Measurements from ENCODE around the gene GPATCH2L.
A peak's percentile ranks its signal among the peaks of the same experiment; 100 is the strongest.

GPATCH2L gene

GRCh38 chr14:76154539-76155126 is 2.9 kb downstream of the GPATCH2L start:
- H3K4me3 ChIP-seq (ENCODE audit: severe bottlenecking), result no peak overlapping the region
- H3K9me3 ChIP-seq (ENCODE audit: severe bottlenecking), result no peaks in the 10 kb centered on the region
- no peak overlapping the region for H3K27ac ChIP-seq (ENCODE audit: poor library complexity, severe bottlenecking)
- peaks cover 31% of the 10 kb centered on the region for H3K4me1 ChIP-seq (ENCODE audit: insufficient read depth, poor library complexity, severe bottlenecking)
- DNase-seq (ENCODE audit: low spot score), result no peak
- no peak for TF ChIP-seq CTCF (IDR thresholded peaks at IDR 0.05; ENCODE audit: poor library complexity, severe bottlenecking)
- no peak for ATAC-seq (ENCODE audit: low read depth)
- no peaks in the 10 kb centered on the region for H3K27me3 ChIP-seq (ENCODE audit: insufficient read depth, poor library complexity, severe bottlenecking)
- H3K36me3 ChIP-seq (ENCODE audit: low read depth), result peaks cover 65% of the 10 kb centered on the region

GRCh38 chr14:76163668-76164363 is 12.1 kb downstream of the GPATCH2L start:
- ATAC-seq (ENCODE audit: low read depth) (no peak), DNase-seq (ENCODE audit: low spot score) (no peak)
- TF ChIP-seq CTCF (IDR thresholded peaks at IDR 0.05; ENCODE audit: poor library complexity, severe bottlenecking), result no peak
- H3K27me3 ChIP-seq (ENCODE audit: insufficient read depth, poor library complexity, severe bottlenecking), result no peaks in the 10 kb centered on the region
- H3K36me3 ChIP-seq (ENCODE audit: low read depth), result peaks cover 85% of the 10 kb centered on the region
- no peaks in the 10 kb centered on the region for H3K4me1 ChIP-seq (ENCODE audit: insufficient read depth, poor library complexity, severe bottlenecking)
- H3K9me3 ChIP-seq (ENCODE audit: severe bottlenecking), result no peaks in the 10 kb centered on the region
- H3K4me3 ChIP-seq (ENCODE audit: severe bottlenecking), result no peak overlapping the region
- H3K27ac ChIP-seq (ENCODE audit: poor library complexity, severe bottlenecking), result no peak overlapping the region

- Histone ChIP-seq H3K9me3 (ENCODE audit: severe bottlenecking) (no peaks in the 10 kb centered on the region), H3K4me1 (ENCODE audit: insufficient read depth, poor library complexity, severe bottlenecking) (no peaks in the 10 kb centered on the region), H3K27ac (ENCODE audit: poor library complexity, severe bottlenecking) (no peak overlapping the region), H3K27me3 (ENCODE audit: insufficient read depth, poor library complexity, severe bottlenecking) (no peaks in the 10 kb centered on the region), H3K36me3 (ENCODE audit: low read depth) (peaks cover 88% of the 10 kb centered on the region), H3K4me3 (ENCODE audit: severe bottlenecking) (no peak overlapping the region)
- ATAC-seq (ENCODE audit: low read depth), result peak; percentile 49; the same call in 1 of the 3 replicates
- no peak for DNase-seq (ENCODE audit: low spot score)
- no peak for TF ChIP-seq CTCF (IDR thresholded peaks at IDR 0.05; ENCODE audit: poor library complexity, severe bottlenecking)
Measured at GRCh38 chr14:76168531-76168930, 16.8 kb downstream of the GPATCH2L start.

- Histone ChIP-seq H3K4me1 (ENCODE audit: insufficient read depth, poor library complexity, severe bottlenecking) (no peaks in the 10 kb centered on the region), H3K4me3 (ENCODE audit: severe bottlenecking) (no peak overlapping the region), H3K9me3 (ENCODE audit: severe bottlenecking) (no peaks in the 10 kb centered on the region), H3K36me3 (ENCODE audit: low read depth) (peaks cover 92% of the 10 kb centered on the region), H3K27ac (ENCODE audit: poor library complexity, severe bottlenecking) (no peak overlapping the region), H3K27me3 (ENCODE audit: insufficient read depth, poor library complexity, severe bottlenecking) (no peaks in the 10 kb centered on the region)
- no peak for TF ChIP-seq CTCF (IDR thresholded peaks at IDR 0.05; ENCODE audit: poor library complexity, severe bottlenecking)
- ATAC-seq (ENCODE audit: low read depth) (no peak), DNase-seq (ENCODE audit: low spot score) (no peak)
Measured at GRCh38 chr14:76169776-76170175, 18.1 kb downstream of the GPATCH2L start.

GRCh38 chr14:76174982-76175381 is 23.3 kb downstream of the GPATCH2L start:
- ATAC-seq (ENCODE audit: low read depth), result no peak
- Histone ChIP-seq H3K4me1 (ENCODE audit: insufficient read depth, poor library complexity, severe bottlenecking) (no peaks in the 10 kb centered on the region), H3K27ac (ENCODE audit: poor library complexity, severe bottlenecking) (no peak overlapping the region), H3K27me3 (ENCODE audit: insufficient read depth, poor library complexity, severe bottlenecking) (no peaks in the 10 kb centered on the region), H3K4me3 (ENCODE audit: severe bottlenecking) (no peak overlapping the region), H3K36me3 (ENCODE audit: low read depth) (peaks cover 92% of the 10 kb centered on the region), H3K9me3 (ENCODE audit: severe bottlenecking) (no peaks in the 10 kb centered on the region)
- DNase-seq (ENCODE audit: low spot score), result no peak
- TF ChIP-seq CTCF (IDR thresholded peaks at IDR 0.05; ENCODE audit: poor library complexity, severe bottlenecking), result no peak

Data from RWPE2 (cell line).